ENCODE data around the gene AQP1.

Gene AQP1

DNA sequence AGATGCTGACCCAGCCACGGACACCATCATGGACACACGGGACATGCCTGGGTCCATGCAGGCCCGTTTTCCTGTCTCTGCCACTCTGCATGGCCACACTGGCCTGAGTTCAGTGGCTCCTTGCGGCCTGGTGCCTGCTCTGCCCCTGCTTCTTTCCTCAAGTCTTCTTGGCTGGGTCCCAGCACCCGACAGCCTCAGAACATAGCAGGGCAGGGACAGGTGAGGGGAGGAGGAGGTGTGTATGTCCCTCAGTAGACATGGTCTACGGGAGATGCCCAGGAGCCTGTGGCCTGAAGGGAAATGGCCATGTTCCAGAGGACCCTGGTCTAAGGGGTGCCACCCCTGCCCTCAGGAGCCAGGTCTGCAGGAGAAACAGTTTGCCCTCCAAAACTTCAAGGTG lies 2.2 kb upstream of the AQP1 start:
- H3K4me3 ChIP-seq (ENCODE audit: low read depth, low read length): no peak overlapping the region
- no peak for DNase-seq (ENCODE audit: low read depth)
- no peak for TF ChIP-seq CTCF (conservative IDR thresholded peaks at IDR 0.05; ENCODE audit: low read depth, low read length)

GRCh38 chr7:30910411-30911073 lies 1.1 kb upstream of the AQP1 start:
- no peak overlapping the region for H3K4me3 ChIP-seq (ENCODE audit: low read depth, low read length)
- no peak for DNase-seq (ENCODE audit: low read depth)
- no peak for TF ChIP-seq CTCF (conservative IDR thresholded peaks at IDR 0.05; ENCODE audit: low read depth, low read length)

GRCh38 chr7:30911133-30911532 lies 520 bp upstream of the AQP1 start:
- TF ChIP-seq CTCF (conservative IDR thresholded peaks at IDR 0.05; ENCODE audit: low read depth, low read length): no peak

DNA sequence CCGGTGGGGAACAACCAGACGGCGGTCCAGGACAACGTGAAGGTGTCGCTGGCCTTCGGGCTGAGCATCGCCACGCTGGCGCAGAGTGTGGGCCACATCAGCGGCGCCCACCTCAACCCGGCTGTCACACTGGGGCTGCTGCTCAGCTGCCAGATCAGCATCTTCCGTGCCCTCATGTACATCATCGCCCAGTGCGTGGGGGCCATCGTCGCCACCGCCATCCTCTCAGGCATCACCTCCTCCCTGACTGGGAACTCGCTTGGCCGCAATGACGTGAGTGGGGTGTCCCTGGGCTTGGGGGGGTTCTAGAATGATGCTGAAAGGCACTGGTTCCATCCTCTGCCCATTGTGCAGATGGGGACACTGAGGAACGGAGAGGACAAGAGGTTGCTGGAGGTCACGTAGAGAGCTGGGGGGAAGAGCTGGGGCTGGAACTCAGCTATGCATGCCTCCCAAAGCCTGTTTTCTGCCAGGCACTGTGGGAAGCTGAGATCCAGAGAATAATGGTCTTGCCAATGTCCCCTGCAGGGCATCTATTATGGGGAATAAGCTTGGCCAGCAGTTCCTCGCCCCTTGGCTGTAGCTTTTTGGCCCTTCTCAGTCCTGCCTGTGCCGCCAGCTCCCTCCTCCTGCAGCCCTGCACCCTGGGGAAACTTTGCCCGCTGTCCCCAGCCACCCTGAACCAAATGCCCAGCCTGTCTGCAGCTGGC lies 523 bp downstream of the AQP1 start:
- H3K4me3 ChIP-seq (ENCODE audit: low read depth, low read length): no peak overlapping the region
- TF ChIP-seq CTCF (conservative IDR thresholded peaks at IDR 0.05; ENCODE audit: low read depth, low read length): no peak
- no peak for DNase-seq (ENCODE audit: low read depth)

More at GRCh38 chr7:30911133-30911532, 520 bp upstream of the AQP1 start:
- no peak overlapping the region for H3K4me3 ChIP-seq (ENCODE audit: low read depth, low read length)
- DNase-seq (ENCODE audit: low read depth): no peak

- H3K4me3 ChIP-seq (ENCODE audit: low read depth, low read length): no peak overlapping the region
- no peak for TF ChIP-seq CTCF (conservative IDR thresholded peaks at IDR 0.05; ENCODE audit: low read depth, low read length)
- no peak for DNase-seq (ENCODE audit: low read depth)
Measured at GRCh38 chr7:30912731-30912985, 1.0 kb downstream of the AQP1 start.

DNA sequence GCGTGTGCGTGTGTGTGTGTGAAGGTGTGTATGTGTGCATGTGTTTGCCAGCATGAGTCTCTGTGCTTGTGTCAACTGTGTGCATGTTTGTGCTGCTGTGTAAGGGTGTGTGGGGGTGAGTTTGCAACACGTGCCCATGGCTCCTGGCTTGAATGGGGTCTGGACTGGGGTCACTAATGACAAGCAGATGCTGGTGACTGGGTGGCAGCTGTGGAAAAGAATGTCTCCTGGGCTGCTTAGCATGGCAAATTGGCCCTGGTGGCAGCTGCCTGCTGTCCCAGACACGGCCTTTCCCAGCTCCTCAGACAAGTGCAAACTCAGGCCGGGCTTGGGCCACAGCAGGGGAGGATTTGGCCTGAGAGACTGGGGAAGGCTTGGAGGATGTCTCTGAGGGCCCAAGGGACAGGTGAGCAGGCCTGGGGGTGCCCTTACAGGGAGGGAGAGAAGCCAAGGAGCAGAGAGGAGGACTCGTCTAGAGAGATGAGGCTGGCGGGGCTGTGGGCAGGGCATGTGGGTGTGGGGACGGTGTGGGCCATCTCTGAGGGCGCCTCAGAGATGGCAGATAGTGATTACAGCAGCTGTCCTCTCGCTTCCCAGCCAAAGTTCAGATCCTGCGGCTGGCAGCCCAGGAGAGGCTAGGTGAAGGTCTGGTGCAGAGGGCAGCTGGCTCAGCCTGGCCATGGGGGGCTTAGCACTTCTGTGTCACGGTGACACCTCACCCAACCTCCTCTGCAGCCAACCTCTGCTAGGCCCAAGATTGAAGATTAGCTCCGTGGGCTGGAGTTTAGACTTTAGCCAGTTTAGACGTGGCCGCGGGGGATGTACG lies 1.5 kb downstream of the AQP1 start:
- no peak for DNase-seq (ENCODE audit: low read depth)
- TF ChIP-seq CTCF (conservative IDR thresholded peaks at IDR 0.05; ENCODE audit: low read depth, low read length): no peak
- H3K4me3 ChIP-seq (ENCODE audit: low read depth, low read length): no peak overlapping the region
